Esophagus (tissue), 2 donors: Measurements from ENCODE around the gene KRT74. TPM values are rescaled to one million over a fixed set of nuclear protein-coding genes. Genes with fewer than 3 reads are reported as not detected.

Source experiments
- H3K27ac ChIP-seq, 2 donors: one replicate each; pipeline ENCODE4 v1.5.1; 2013; ENCODE audit warnings: low read depth in 2 of 2, mild to moderate bottlenecking in 2 of 2, inconsistent platforms in 1 of 2, low read length in 1 of 2, moderate library complexity in 1 of 2
- H3K27me3 ChIP-seq, 2 donors: one replicate each; pipeline ENCODE4 v1.6.1; 2013; ENCODE audit warnings: low read length in 2 of 2, control low read depth in 1 of 2, mild to moderate bottlenecking in 1 of 2; ENCODE audit not compliant: insufficient read depth in 2 of 2, control insufficient read depth in 1 of 2
- H3K36me3 ChIP-seq, 2 donors: one replicate each; pipeline ENCODE4 v1.6.1; 2013; ENCODE audit warnings: low read length in 1 of 2; ENCODE audit not compliant: control insufficient read depth in 2 of 2, insufficient read depth in 2 of 2
- H3K4me1 ChIP-seq, 2 donors: one replicate each; pipeline ENCODE4 v1.6.1; 2013; ENCODE audit warnings: low read length in 1 of 2; ENCODE audit not compliant: control insufficient read depth in 2 of 2, insufficient read depth in 2 of 2
- H3K4me3 ChIP-seq, 2 donors: one replicate each; pipeline ENCODE4 v1.5.1; 2013; ENCODE audit warnings: low read length in 2 of 2, mild to moderate bottlenecking in 2 of 2, low read depth in 1 of 2, moderate library complexity in 1 of 2
- H3K9me3 ChIP-seq, 2 donors: one replicate each; pipeline ENCODE4 v1.6.1; 2013; ENCODE audit warnings: mild to moderate bottlenecking in 2 of 2, low read depth in 1 of 2, low read length in 1 of 2, moderate library complexity in 1 of 2; ENCODE audit not compliant: control insufficient read depth in 2 of 2, insufficient read depth in 1 of 2
- WGBS, 2 donors: extraction: QIAGEN DNeasy Blood & Tissue Kit; methylation state at CpG; one replicate each; pipeline ENCODE4 v1.1.7; 2013; 5-methylcytosine and 5-hydroxymethylcytosine counted together
- polyA plus RNA-seq, 2 donors: library from polyadenylated mRNA; stranded (reverse); fragments of 200-250 nt; gene quantifications; one replicate each; pipeline ENCODE4 v1.2.3, GENCODE V29; 2013
- donor health status: healthy with polysubstance abuse.
- donor health status: Bipolar disorder and iron deficiency.

The KRT74 gene
- polyA plus RNA-seq, 2 donors, result 0.07 to 0.24 TPM

GRCh38 chr12:52535574-52535973 is 38.1 kb downstream of the KRT74 start:
- H3K9me3 ChIP-seq, result no peaks in the 10 kb centered on the region
- H3K36me3 ChIP-seq, result no peaks in the 10 kb centered on the region
- H3K27me3 ChIP-seq, result no peaks in the 10 kb centered on the region
- no peak overlapping the region for H3K27ac ChIP-seq
- WGBS, 2 donors, result 0 to 25% methylated on average over 1 of the region's 1 CpG
- H3K4me1 ChIP-seq, result peaks cover 0 to 12% of the 10 kb centered on the region in 2 donors
- no peak overlapping the region for H3K4me3 ChIP-seq

GRCh38 chr12:52534482-52534881 is 39.2 kb downstream of the KRT74 start:
- H3K4me3 ChIP-seq, result no peak overlapping the region
- no peak overlapping the region for H3K27ac ChIP-seq
- WGBS, 2 donors, result 67 to 84% methylated on average over 5 of the region's 5 CpGs

GRCh38 chr12:52533686-52534470 is 39.8 kb downstream of the KRT74 start:
- Histone ChIP-seq H3K27me3 (no peaks in the 10 kb centered on the region), H3K27ac (no peak overlapping the region), H3K36me3 (no peaks in the 10 kb centered on the region), H3K4me3 (no peak overlapping the region), H3K4me1 (peaks cover 0 to 2% of the 10 kb centered on the region in 2 donors), H3K9me3 (no peaks in the 10 kb centered on the region)
- 62 to 71% methylated on average over 10 of the region's 10 CpGs for WGBS, 2 donors

More at GRCh38 chr12:52534482-52534881, 39.2 kb downstream of the KRT74 start:
- no peaks in the 10 kb centered on the region for H3K27me3 ChIP-seq
- H3K36me3 ChIP-seq, result no peaks in the 10 kb centered on the region
- H3K9me3 ChIP-seq, result no peaks in the 10 kb centered on the region
- H3K4me1 ChIP-seq, result peaks cover 0 to 3% of the 10 kb centered on the region in 2 donors

DNA sequence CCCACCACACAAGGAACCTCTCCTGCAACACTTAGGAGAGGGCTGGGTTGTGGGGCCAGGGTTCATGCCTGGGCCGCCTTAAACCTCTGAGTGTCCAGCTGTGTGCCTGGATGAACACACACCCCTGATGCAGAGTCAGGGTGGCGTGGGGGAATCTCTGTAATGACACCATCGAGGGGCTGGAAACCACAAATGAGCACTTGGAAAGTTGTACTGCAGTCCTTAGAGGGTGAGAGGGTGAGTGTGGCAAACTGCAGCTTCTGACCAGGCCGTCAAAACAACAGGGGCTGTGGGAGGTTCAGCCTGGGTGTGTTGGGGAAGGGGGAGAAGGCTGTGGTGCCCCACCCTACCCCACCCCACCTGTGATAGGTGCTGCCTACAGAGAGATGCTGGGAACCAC is 41.0 kb downstream of the KRT74 start:
- H3K36me3 ChIP-seq, result no peaks in the 10 kb centered on the region
- H3K4me3 ChIP-seq, result no peak overlapping the region
- 61 to 69% methylated on average over 4 of the region's 4 CpGs for WGBS, 2 donors
- H3K27ac ChIP-seq, result no peak overlapping the region
- H3K9me3 ChIP-seq, result no peaks in the 10 kb centered on the region
- peaks cover 0 to 2% of the 10 kb centered on the region in 2 donors for H3K4me1 ChIP-seq
- no peaks in the 10 kb centered on the region for H3K27me3 ChIP-seq

GRCh38 chr12:52531566-52532300 is 41.9 kb downstream of the KRT74 start:
- 65 to 79% methylated on average over 18 of the region's 18 CpGs for WGBS, 2 donors

GRCh38 chr12:52530905-52531304 is 42.7 kb downstream of the KRT74 start:
- no peak overlapping the region for H3K4me3 ChIP-seq
- 82 to 86% methylated on average over 2 of the region's 2 CpGs for WGBS, 2 donors
- no peaks in the 10 kb centered on the region for H3K9me3 ChIP-seq
- no peaks in the 10 kb centered on the region for H3K36me3 ChIP-seq
- H3K27ac ChIP-seq, result no peak overlapping the region
- no peaks in the 10 kb centered on the region for H3K27me3 ChIP-seq
- H3K4me1 ChIP-seq, result peaks cover 0 to 5% of the 10 kb centered on the region in 2 donors

More at GRCh38 chr12:52531566-52532300, 41.9 kb downstream of the KRT74 start:
- no peaks in the 10 kb centered on the region for H3K27me3 ChIP-seq
- H3K36me3 ChIP-seq, result no peaks in the 10 kb centered on the region
- H3K4me3 ChIP-seq, result no peak overlapping the region
- no peak overlapping the region for H3K27ac ChIP-seq
- H3K4me1 ChIP-seq, result no peaks in the 10 kb centered on the region
- H3K9me3 ChIP-seq, result no peaks in the 10 kb centered on the region

GRCh38 chr12:52530366-52530765 is 43.3 kb downstream of the KRT74 start:
- Histone ChIP-seq H3K4me3 (no peak overlapping the region), H3K36me3 (no peaks in the 10 kb centered on the region), H3K27ac (no peak overlapping the region), H3K4me1 (peaks cover 0 to 10% of the 10 kb centered on the region in 2 donors), H3K27me3 (no peaks in the 10 kb centered on the region), H3K9me3 (no peaks in the 10 kb centered on the region)
- WGBS, 2 donors, result 71 to 75% methylated on average over 2 of the region's 2 CpGs

DNA sequence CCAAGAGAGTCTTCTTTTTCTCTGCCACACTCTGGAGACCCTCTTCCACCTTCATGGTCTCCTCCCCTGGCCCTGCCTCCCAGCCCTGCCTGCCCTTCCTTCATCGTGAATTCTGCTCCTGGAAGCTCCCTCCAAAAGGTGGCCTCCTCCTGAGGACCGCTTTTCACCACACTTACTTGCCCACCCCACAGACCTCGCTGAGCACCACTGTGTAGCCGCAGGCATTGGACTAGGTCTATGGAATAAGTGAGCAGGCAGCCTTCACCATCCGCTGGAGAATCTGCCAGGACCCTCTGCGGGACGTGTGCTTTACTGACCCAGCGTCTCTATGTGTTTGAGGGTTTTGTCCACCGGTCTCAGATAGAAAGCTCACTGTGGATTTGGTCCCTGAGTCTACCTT is 43.8 kb downstream of the KRT74 start:
- Histone ChIP-seq H3K27me3 (no peaks in the 10 kb centered on the region), H3K4me1 (peaks cover 0 to 11% of the 10 kb centered on the region in 2 donors), H3K9me3 (no peaks in the 10 kb centered on the region), H3K4me3 (no peak overlapping the region), H3K36me3 (no peaks in the 10 kb centered on the region), H3K27ac (no peak overlapping the region)
- 94 to 95% methylated on average over 9 of the region's 9 CpGs for WGBS, 2 donors

DNA sequence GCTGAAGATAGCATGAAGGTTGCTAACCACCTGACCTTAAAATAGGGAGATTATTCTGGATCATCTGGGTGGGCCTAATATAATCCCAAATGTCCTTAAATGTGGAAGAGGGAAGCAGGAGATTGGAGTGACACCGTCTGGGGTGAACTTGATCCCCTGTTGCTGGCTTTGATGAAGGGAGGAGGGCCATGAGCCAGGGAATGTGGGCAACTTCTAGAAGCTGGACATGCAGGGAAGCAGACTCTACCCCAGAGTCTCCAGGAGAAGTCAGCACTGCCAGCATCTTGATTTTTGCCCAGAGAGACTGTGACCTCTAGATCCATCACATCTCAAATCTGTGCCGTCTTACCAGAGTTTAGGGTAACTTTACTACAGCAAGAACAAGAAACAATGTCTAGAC is 44.2 kb downstream of the KRT74 start:
- H3K4me3 ChIP-seq, result no peak overlapping the region
- no peak overlapping the region for H3K27ac ChIP-seq
- H3K9me3 ChIP-seq, result no peaks in the 10 kb centered on the region
- WGBS, 2 donors, result 91 to 98% methylated on average over 2 of the region's 2 CpGs
- no peaks in the 10 kb centered on the region for H3K36me3 ChIP-seq
- H3K4me1 ChIP-seq, result peaks cover 0 to 13% of the 10 kb centered on the region in 2 donors
- H3K27me3 ChIP-seq, result no peaks in the 10 kb centered on the region
